ENCODE data around the gene GSDME.

The GSDME gene

GRCh38 chr7:24722386-24723177 lies 34.7 kb downstream of the GSDME start:
- DNase-seq (ENCODE audit: low read depth): no peak

GRCh38 chr7:24721481-24722001 lies 35.7 kb downstream of the GSDME start:
- no peak for DNase-seq (ENCODE audit: low read depth)

GRCh38 chr7:24720283-24720682 lies 37.0 kb downstream of the GSDME start:
- no peak for DNase-seq (ENCODE audit: low read depth)

- DNase-seq (ENCODE audit: low read depth): no peak
Measured at GRCh38 chr7:24718977-24719491, 38.2 kb downstream of the GSDME start.

GRCh38 chr7:24718431-24718831 lies 38.8 kb downstream of the GSDME start:
- DNase-seq (ENCODE audit: low read depth): no peak

GRCh38 chr7:24717694-24718320 lies 39.5 kb downstream of the GSDME start:
- DNase-seq (ENCODE audit: low read depth): no peak

- DNase-seq (ENCODE audit: low read depth): no peak
Measured at GRCh38 chr7:24717247-24717622, 40.0 kb downstream of the GSDME start.

- DNase-seq (ENCODE audit: low read depth): no peak
Measured at GRCh38 chr7:24716480-24717246, 40.6 kb downstream of the GSDME start.

GRCh38 chr7:24715661-24716479 lies 41.4 kb downstream of the GSDME start:
- no peak for DNase-seq (ENCODE audit: low read depth)

GRCh38 chr7:24715171-24715570 lies 42.1 kb downstream of the GSDME start:
- no peak for DNase-seq (ENCODE audit: low read depth)

- DNase-seq (ENCODE audit: low read depth): no peak
Measured at GRCh38 chr7:24714676-24715010, 42.6 kb downstream of the GSDME start.

GRCh38 chr7:24713850-24714675 lies 43.2 kb downstream of the GSDME start:
- no peak for DNase-seq (ENCODE audit: low read depth)

- DNase-seq (ENCODE audit: low read depth): no peak
Measured at GRCh38 chr7:24713039-24713793, 44.0 kb downstream of the GSDME start.

GRCh38 chr7:24709585-24710360 lies 47.5 kb downstream of the GSDME start:
- DNase-seq (ENCODE audit: low read depth): no peak

GRCh38 chr7:24709051-24709450 lies 48.2 kb downstream of the GSDME start:
- no peak for DNase-seq (ENCODE audit: low read depth)

- no peak for DNase-seq (ENCODE audit: low read depth)
Measured at GRCh38 chr7:24707988-24708615, 49.2 kb downstream of the GSDME start.

- DNase-seq (ENCODE audit: low read depth): no peak
Measured at GRCh38 chr7:24706211-24707170, 50.8 kb downstream of the GSDME start.

All from fibroblast of the conjunctiva (primary cell).